ENCODE data around the gene ALOX15B. TPM values are rescaled to one million over a fixed set of nuclear protein-coding genes. Genes with fewer than 3 reads are reported as not detected.
"Not testable (repeated sequence)": the region's sequence is repeated elsewhere in the genome, so short reads cannot be mapped to it uniquely, and the experiment has no call there.

The ALOX15B gene
- total RNA-seq, 1 donor from 2014 or later: not detected

DNA sequence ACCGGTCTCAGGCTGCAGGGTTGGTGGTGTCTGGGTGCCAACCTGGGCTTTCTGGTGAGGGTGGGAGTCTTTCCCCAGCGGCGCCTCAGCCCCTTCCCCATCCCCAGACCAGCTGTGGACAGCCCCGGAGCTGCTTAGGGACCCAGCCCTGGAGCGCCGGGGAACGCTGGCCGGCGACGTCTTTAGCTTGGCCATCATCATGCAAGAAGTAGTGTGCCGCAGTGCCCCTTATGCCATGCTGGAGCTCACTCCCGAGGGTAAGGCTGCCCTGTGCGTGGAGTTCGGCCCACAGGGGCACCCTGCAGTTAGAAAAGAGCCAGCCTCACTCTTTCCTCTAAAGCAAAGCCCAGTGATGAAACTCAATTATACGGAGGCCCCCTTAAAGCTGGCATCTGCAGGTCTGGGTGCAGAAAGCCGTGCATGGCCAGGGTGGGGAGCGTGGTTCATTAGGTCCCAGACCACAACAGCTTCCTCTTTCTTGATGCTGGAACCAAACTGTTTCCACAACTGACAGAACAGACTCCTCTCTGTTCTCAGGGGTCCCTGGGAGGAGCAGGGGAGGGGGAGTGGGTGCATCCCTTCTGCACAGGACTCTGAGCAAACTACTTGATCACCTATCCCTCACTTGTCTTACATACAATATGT, 25.7 kb upstream of the ALOX15B start:
- DNase-seq (ENCODE audit: low read depth, low spot score): no peak

DNA sequence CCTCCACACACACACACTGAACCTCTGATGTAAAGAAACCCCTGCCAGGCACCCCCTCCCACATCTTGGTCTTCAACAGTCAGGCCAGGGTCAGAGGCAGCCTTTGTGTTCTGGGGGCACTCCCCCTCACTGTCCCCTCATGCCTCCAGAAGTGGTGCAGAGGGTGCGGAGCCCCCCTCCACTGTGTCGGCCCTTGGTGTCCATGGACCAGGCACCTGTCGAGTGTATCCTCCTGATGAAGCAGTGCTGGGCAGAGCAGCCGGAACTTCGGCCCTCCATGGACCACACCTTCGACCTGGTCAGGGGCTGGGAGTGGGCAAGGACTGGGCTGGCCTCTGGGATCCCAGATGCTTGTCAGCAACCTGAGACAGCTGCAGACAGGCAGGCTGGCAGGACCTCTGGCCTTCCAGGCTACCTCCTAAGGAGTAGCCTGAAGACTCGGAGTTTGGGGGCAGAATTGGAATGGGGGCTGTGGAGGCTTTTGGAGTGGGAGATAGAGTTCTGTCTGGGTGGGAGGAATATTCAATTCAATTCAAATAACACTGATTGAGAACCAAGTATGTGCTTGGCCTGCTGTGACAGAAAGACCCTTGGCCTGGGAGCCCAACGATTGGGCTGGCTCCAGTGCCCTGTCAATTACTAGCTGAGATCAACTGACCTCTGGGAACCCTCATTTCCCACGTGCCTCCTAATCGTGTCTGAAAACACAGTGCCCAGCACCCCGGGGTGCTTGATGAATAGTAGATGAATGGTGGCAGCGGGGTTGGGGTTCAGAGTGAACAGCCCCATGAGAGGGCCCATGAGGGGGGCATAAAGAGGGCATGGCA, 24.9 kb upstream of the ALOX15B start:
- no peak for DNase-seq (ENCODE audit: low read depth, low spot score)

DNA sequence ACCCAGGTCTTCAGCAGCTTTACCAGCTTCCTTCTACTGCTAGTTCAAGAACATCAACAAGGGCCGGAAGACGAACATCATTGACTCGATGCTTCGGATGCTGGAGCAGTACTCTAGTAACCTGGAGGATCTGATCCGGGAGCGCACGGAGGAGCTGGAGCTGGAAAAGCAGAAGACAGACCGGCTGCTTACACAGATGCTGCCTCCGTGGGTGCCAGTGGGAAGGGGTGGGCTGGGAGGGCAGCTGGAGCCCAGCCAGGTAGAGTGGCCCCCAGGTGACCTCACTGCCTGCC, 24.4 kb upstream of the ALOX15B start:
- DNase-seq (ENCODE audit: low read depth, low spot score): no peak

DNA sequence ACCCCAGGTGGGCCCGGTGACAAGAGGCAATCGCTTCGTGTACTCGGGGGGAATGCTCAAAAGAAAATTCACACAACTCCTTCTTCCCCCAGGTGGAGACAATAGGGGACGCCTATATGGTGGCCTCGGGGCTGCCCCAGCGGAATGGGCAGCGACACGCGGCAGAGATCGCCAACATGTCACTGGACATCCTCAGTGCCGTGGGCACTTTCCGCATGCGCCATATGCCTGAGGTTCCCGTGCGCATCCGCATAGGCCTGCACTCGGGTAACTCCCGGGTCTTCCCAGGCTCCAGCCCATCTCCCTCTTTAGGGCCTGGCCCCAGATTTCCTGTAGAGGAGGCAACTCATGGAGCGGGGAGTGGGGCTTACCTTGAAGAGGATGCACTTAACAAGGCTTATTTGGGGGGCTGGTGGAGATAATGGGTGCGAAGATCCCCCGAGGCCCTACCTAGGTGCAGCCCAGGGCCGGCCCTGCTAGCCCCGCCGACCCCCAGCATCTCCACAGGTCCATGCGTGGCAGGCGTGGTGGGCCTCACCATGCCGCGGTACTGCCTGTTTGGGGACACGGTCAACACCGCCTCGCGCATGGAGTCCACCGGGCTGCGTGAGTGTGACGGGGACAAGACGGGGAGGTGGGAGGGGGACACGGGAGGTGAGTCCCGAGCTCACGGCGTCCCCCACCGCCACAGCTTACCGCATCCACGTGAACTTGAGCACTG, 23.5 kb upstream of the ALOX15B start:
- DNase-seq (ENCODE audit: low read depth, low spot score): no peak

DNA sequence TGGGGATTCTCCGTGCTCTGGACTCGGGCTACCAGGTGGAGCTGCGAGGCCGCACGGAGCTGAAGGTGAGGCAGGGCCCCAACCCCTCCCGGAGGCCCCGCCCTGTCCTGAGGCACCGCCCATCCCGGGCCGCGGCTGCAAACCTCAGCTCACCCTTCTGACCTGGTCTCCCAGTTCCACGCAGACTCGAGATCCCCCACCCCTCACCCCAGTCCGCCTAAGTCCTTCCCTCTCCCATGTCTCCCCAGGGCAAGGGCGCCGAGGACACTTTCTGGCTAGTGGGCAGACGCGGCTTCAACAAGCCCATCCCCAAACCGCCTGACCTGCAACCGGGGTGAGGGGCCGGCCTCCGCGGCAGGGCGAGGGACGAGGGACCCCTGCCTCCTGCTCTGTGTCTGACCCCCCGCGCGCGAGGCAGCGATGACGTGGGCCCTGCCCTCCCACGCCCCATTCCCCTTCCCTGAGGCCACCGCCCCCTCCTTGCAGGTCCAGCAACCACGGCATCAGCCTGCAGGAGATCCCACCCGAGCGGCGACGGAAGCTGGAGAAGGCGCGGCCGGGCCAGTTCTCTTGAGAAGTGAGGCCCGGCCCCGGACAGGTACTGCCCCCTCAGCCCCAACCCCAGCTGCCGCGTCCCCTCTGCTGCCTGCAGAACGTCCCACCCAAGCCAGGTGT, 22.8 kb upstream of the ALOX15B start:
- no peak for DNase-seq (ENCODE audit: low read depth, low spot score)

DNA sequence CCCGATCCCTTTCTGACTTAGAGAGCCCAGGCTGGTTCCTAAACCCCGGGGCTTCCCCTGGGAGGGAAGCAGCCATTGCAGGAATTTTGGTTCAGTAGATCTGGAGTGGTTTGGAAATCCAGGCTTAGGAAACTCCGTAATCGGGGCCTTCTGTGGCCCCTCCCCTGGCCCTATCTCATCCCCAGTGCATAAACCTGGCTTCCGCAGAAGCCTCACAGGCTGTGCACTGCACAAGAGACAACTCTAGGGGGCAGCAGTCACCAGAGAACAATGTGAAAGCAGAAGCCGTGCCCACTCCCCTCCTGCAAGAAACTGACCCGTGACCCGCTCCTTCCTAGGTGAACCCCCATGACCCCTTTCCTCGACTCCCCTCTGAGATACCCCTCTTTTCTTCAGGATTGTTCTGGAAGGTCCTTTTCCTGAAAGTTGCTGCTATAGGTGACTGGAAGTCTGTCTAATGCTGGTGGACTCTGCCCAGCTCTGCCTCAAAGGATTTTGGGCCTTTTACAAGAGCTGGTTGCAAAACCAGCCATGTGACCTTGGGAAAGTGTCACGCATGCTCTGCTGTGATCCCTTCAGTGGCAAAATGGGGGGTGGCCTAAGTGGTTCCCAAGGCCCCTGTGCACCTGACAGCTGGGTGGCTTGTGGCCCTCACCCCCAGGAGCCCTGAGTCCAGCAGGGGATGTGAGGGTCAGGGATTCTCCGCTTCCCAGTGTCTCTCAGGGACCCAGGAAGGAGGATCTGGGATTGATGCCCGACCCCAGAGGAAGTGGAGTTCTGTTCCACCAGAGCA, 22.0 kb upstream of the ALOX15B start:
- DNase-seq (ENCODE audit: low read depth, low spot score): no peak

DNA sequence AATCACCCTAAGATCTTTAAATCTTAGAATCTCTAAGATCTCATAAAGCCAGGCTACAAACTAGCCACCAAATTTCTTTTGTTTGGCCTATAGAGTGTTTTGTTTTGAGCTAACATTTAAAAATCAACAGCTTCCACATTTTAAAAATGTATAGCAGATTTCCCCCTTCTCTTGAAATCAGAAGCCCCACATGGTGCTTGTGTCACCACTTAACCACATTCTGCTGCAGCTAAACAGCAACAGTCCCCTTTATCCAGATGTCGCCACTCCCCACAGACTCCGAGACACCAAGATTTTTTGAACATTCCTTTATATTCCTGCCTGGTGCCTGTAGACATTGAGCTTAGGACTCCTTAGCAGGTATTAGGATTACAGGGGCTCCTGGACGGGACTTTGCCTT, 20.4 kb upstream of the ALOX15B start:
- DNase-seq (ENCODE audit: low read depth, low spot score): no peak

DNA sequence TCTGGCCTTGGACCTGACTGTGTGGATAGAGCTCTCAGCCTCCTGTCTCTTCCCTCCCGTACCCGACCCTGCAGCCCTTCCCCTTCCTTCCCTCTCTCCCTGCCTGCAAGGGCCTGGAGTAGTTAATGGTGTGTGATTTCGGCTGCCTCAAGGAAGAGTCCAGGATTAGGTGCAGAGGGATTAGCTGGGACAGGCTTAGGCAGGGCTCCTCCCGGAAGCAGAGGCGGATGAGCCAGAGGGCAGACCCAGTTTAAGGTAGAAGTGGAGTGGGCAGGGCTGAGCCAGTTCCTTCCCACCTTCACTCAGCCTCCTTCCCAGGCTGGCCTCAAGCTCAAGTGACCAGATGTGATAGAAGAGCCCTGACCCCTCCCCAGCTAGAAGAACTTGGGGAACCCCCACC, 19.7 kb upstream of the ALOX15B start:
- DNase-seq (ENCODE audit: low read depth, low spot score): no peak

DNA sequence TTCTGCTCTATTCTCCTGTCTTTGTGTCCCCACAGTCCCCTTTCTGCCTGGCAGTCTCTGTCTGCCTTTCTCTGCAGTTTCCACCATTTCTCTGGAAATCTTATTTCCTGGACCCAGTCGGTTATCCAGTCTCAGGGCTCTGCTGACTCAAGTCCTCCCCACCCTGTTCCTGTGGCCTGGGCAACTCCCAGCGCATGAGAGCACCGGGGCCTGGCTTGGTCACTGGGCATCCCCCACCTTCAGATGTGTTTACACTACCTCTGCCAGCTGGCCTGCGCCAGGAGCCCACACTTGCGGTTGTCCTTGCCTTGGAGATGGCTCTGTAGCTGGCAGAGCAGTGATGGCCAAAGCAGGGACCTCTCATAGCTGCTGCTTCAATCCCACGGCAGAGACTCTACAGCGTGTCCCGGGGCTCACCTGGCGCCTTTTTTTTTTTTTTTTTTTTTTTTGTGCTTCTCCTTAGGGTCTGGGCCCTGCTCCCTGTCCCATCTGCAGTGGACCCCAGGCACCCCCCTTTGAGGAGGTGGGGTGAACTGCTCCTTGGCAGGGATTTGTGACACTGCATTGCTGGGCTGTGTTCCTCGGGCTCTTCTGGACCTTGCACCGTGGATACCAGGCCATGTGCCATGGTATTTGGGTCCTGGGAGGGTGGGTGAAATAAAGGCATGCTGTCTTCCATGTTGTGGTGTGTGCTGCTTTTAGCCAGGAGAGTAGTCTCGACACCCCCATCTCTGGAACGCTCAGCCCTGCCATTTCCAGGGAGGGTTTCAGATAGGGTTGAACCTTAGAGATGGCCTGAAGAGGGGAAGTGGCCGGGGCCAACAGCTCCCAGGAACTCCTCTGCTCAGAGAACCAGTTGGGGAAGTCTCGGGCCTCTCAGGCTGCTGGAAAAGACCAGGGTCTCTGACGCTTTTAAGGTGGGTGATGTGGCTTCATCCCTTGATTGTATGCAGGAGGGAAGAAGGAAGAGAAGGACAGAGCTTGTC, 18.9 kb upstream of the ALOX15B start:
- no peak for DNase-seq (ENCODE audit: low read depth, low spot score)

DNA sequence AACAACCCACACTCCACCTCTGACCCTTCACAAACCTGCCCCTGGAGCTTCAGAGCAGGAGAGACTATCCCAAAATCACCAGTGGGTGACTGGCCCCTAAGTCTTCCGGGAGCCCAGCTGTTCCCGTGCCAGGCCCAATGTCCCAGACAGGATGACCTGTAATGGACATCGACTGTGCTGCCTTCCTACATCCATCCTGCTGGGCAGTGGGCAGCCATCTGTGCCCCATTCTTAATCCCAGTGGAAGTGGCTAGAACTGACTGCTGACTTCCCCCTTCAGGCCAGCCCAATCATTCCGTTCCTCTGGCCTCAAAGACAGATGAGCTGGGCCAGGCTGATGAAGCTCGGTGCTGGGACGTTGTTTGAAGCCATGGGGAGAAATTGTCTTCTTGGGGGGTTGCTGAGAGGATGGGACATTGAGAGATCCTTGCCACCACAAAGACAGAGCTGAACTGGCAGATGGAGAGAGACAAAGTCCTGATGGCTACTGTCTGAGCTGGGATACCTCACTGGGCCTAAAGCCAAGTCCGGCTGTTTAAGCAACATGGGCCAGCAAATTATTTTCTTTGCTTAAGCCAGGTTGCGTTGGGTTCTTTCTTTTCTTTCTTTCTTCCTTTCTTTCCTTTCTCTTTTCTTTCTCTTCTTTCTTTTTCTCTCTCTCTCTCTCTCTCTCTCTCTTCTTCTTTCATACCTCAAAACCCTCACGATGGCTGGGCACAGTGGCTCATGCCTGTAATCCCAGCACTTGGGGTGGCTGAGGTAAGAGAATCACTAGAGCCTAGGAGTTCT, 17.9 kb upstream of the ALOX15B start:
- DNase-seq (ENCODE audit: low read depth, low spot score): no peak

DNA sequence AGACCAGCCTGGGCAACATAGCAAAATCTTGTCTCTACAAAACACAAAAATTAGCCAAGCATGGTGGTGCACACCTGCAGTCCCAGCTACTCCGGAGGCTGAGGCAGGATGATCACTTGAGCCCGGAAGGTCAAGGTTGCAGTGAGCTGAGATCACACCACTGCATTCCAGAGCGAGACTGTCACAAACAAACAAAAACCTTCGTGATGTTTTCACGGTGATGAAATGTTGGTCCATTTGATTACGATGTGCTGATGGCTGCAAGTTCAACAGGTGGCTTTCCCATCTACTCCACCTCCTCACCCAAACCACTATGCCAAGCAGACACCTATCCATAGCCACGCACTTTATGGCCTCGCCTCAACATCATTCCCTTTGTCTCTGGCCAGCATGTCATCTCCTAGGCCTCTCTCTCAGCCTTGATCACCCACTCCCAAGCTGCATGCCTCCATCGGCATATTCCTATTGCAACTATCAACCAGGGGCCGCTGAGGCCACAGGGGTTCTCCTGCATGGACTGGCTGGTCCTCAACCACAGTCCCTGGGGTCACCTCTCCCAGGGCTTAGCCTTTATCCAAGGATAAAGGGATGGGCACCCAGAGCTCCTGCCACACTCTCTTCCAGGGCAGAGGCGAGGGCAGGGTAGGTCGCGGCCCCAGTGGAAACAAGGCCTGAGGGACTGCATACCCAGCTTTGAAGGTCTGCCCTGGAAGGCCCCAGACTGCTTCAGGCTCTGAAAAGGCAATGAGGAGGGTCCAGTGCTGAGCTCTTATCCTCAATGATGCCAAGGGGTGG, 17.1 kb upstream of the ALOX15B start:
- DNase-seq (ENCODE audit: low read depth, low spot score): no peak

DNA sequence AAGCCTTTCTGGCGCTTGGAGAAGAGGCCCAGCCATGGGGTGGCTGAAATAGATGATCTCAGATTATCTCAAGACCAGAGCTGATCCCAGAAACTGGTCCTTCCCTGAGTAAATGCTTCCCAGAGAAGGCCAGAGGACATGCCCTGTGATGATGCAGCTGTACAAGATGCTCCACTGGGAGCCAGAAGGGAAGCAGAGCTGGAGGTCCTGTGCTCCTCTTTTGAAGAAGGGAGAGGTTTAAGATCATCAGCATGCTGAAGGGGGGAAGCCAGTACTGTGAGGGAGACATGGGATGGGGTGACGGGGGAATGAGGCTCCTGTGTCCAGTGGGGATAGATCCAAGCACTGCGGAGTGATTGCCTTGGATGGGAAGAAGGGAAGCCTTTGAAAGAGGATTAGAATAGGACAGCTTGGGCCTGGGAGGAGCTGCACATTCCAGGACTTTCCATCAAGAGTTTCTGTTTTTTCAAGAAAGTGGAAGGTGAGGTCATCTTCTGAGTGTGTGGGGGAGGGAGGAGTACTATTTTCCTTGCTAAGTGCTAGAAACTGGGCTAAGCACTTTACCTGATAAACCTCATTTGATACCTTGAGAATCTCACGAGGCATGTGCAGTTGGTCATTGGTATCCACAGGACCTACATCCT, 16.4 kb upstream of the ALOX15B start:
- no peak for DNase-seq (ENCODE audit: low read depth, low spot score)

DNA sequence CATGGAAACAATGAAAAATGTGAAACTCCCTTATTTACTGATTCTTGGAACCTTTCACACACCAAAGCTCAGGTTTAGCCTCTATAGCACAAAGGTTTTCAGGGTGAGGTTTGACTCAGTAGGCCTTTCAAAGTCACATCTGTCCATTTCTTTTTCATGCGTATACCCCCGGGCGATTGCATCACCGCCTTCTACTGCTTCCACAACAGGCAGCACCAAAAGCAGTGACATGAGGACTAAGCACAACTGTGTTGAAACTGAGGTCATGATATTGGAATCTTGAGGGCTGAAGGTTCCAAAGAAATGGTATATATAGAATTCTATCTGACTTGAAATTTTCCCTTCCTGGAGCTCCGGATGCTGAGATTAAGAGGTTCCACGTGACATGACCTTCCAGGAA, 14.7 kb upstream of the ALOX15B start:
- not testable (repeated sequence) for DNase-seq (ENCODE audit: low read depth, low spot score)

DNA sequence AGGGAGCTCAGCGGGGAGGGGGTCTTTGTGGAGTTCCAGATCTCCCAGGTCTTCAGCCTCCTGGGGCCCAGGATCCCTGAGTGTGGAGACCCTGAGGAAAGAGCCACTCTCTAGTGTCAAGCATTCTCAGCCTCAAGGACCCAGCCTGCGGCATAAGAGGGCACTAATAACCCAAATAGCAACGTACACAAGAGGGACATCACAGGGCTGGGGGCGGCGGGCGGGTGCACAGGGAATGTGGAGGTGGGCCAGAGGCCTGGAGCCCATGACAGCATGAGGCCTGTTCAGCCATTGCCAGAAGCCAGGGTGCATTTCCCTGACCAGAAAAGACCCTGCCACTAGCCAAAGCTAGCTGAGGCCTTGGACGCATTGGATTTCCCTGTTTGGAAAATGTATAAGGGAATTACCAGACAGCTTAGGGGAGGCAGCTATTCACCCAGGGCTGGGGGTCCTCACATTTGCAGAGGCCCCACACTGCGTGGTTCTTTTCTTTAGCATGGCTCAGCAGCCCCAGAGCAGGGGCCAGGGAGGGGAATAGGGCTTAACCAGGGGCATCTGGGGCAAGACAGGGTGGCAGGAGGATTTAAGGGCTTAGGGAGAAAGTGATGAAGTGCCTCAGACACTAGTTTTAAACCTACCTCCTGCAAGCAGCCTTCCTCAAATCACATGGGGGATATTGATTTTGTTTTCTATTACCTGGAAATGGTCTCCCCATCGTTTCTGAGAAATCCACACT, 13.5 kb upstream of the ALOX15B start:
- no peak for DNase-seq (ENCODE audit: low read depth, low spot score)

DNA sequence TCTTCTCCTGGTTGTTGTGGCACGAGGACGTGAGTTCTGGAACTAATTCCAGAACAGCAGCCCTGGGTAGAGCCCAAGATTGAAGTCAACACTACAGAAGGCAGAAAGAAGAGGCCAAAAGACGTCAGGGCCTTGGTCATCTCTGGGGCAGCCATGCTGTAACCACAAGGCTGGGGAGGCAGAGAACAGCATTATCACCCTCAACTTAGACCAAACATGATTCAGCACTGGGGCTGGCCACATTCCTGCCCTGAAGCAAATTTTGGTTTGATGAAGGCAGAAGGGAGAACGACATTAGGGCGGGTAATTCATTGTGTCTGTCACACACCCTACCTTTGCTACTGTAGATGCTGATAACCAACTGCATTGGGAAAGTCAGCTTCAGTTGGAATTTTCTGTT, 9.7 kb upstream of the ALOX15B start:
- no peak for DNase-seq (ENCODE audit: low read depth, low spot score)

DNA sequence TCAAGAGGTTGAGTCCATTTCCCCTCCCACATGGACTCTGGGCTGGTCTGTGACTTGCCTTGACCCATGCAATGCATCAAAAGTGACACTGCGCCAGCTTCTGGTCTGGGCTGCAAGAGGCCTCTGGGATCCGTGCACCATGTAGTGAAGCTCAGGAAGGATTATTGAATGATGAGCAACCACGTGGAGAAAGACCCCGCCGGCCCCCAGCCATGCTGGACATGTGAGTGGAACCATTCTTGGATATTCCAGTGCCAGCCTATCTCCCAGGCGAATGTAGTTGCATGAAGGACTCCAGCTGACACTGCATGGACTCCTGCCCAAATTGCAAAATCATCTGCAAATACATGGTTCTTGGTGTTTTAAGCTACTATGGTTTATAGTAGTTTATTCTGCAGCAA, 7.6 kb upstream of the ALOX15B start:
- DNase-seq (ENCODE audit: low read depth, low spot score): no peak

DNA sequence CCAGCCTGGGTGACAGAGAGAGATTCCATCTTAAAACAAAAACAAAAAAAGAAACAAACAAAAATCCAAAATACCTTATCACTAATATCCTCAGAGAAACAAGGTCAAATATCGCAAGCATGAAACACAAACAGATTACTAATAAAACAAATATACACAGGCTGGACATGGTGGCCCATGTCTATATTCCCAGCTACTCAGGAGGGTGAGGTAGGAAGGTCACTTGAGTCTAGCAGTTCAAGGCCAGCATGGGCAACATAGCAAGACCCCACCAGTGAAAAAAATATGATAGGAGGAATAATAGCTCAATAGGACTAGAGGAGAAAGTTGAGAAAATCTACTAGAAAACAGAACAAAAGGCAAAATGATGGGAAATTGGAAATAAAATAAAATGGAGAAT, 6.9 kb upstream of the ALOX15B start:
- no peak for DNase-seq (ENCODE audit: low read depth, low spot score)
